GM12891 (cell line): ENCODE measurements around the gene MAPK8.

Source experiments
- DNase-seq: peaks from one replicate; pipeline ENCODE4 v3.0.0; 2011; ENCODE audit warnings: low spot score; ENCODE audit not compliant: insufficient read length
- FAIRE-seq: peaks from 2 replicates; lab custom pipeline; 2011; peaks lifted over from hg19 to GRCh38; lab: Jason Lieb, UNC
- PAX5 ChIP-seq: IDR thresholded peaks from 2 replicates; pipeline ENCODE4 v1.6.1; 2011; ENCODE audit warnings: low read length, moderate library complexity, mild to moderate bottlenecking; ENCODE audit not compliant: insufficient read depth, severe bottlenecking
- POLR2A ChIP-seq: IDR thresholded peaks from 2 replicates; pipeline ENCODE4 v1.6.1; 2011; ENCODE audit warnings: low read depth, low read length, control low read depth
- POLR2AphosphoS5 ChIP-seq: IDR thresholded peaks from 2 replicates; pipeline ENCODE4 v1.6.1; 2011; ENCODE audit warnings: low read depth, low read length, control low read depth
- POU2F2 ChIP-seq: IDR thresholded peaks from 2 replicates; pipeline ENCODE4 v1.6.1; 2011; ENCODE audit warnings: low read depth, mild to moderate bottlenecking, control low read depth, low read length, moderate library complexity
- SPI1 ChIP-seq: IDR thresholded peaks from 2 replicates; pipeline ENCODE4 v1.6.1; 2011; ENCODE audit warnings: low read depth, low read length, control low read depth
- TAF1 ChIP-seq: IDR thresholded peaks from 2 replicates; pipeline ENCODE4 v1.6.1; 2011; ENCODE audit warnings: low read depth, low read length, control low read depth

MAPK8 gene

DNA sequence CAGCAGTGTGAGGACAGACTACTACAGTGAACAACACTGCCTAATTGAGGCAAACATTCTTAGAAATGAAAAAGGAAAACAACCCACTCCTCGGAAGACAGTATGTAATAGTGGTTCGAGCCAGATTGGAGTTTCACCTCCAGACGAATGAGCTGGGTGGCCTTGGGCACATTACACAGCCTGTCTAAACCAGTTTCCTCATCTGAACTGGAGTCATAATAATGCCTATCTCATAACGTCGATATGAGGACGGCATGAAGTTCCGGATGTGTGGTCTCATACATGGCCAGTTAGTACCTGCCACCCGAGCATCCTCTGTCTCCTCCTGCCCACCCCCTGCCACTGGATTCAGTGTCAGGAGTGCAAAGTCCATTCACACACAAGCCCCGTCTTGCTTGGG, 16.2 kb upstream of the MAPK8 start:
- no peak for TF ChIP-seq POU2F2
- TF ChIP-seq POLR2AphosphoS5 = no peak
- no peak for TF ChIP-seq POLR2A
- no peak for TF ChIP-seq TAF1
- TF ChIP-seq PAX5 = no peak
- no peak for TF ChIP-seq SPI1
- FAIRE-seq (no peak), DNase-seq (no peak)

DNA sequence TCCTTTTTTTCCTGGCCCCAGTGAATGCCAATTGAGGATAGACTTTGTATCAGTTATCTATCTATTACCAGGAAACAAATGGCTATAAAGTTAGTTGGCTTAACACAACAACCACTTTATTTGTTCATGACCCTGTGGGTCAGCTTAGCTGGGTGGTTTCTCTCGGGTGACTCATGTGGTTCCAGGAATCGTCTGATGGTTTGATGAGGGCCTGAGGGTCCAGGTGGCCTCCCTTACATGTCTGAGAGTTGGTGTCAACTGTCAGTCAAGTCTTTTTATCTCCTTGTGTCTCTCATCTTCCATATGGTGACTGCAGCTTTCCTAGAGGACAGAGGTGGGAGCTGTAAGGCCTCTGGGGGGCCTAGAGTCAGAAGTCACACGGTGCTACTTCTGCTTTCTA, 15.3 kb upstream of the MAPK8 start:
- TF ChIP-seq POLR2A (no peak), TAF1 (no peak), PAX5 (no peak), POLR2AphosphoS5 (no peak), POU2F2 (no peak), SPI1 (no peak)
- FAIRE-seq (no peak), DNase-seq (no peak)

DNA sequence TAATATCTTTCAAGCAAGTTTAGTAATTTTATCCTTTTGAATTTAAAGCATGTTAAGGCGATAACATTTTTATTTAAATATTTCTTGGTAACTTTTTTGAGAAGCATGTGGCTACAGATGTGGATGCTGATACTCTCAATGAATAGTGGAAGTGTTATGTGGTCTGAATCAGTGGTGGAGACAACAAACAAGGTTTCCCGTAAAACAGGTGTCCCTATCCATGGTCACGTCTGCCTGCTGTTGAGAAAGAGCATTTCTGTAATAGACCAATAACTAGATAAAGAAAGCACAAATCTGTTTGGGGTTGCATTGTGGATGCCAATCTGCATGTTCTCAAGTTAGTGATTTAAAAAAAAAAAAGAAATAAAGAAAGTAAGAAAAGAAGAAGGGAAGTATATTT, 13.9 kb upstream of the MAPK8 start:
- FAIRE-seq = no peak
- DNase-seq = no peak
- TF ChIP-seq POLR2A (no peak), POU2F2 (no peak), SPI1 (no peak), POLR2AphosphoS5 (no peak)

DNA sequence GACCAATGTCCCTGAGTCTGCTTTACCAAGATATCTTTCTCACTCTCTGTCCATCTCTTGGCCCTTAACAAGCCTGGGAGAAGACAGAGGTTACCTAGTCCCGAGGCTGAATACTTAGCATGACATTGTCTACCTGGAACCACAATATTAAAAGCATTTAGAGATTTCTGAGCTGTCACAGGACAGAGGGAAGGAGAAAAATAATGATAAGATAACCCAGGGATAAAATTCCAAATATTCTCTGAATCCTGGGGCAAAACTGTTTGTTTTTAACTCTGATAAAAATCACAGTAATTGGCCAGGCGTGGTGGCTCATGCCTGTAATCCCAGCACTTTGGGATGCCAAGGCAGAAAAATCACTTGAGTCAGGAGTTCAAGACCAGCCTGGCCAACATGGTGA, 12.0 kb upstream of the MAPK8 start:
- TF ChIP-seq SPI1 = no peak
- no peak for TF ChIP-seq POU2F2
- TF ChIP-seq POLR2AphosphoS5 = no peak
- no peak for TF ChIP-seq TAF1
- no peak for TF ChIP-seq POLR2A
- TF ChIP-seq PAX5 = no peak
- FAIRE-seq (no peak), DNase-seq (no peak)

DNA sequence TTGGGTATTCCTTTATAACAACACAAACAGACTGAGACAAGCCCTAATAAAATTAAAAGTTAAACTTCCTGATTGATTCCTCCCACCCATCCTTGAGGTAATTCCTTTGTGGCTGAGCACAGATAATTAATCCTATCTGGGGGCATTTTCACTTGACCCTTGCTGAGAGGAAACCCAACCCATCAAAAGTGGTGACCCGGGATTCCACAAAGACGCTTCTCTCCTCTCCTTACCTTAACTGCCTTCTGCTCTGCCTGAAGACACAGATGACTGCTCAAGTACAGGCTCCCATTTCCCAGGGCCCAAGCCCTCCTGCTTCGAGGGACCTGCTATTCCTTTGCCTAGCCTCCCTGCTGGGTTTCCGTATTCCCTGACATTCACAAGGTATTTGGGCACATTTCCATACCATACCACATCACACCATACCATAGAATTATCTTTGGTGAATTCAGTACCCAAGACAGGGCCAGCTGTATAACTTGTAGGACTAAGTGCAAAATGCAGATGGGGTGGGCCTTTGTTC, 9.8 kb upstream of the MAPK8 start:
- DNase-seq (no peak), FAIRE-seq (no peak)
- no peak for TF ChIP-seq SPI1
- no peak for TF ChIP-seq PAX5
- TF ChIP-seq POLR2A = no peak
- no peak for TF ChIP-seq POU2F2
- no peak for TF ChIP-seq TAF1
- TF ChIP-seq POLR2AphosphoS5 = no peak

DNA sequence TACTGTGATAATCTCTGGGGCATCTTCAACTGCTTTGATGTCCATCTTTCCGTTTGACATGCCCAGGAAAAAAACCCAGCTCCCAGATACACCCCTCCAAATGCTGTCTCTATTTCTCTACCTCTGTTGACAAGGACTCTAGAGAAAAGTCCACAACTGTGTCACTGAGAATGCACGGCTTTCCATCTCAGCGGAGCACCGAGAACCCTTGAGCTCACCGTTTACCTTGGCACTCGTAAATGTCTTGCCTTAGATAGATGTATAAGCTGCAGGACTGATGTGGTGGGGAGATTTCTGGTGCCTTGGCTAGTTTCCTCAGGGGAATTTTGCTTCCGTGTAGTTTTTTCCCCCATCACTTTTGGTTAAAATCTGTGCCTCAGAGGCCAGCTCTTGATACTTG, 7.4 kb upstream of the MAPK8 start:
- TF ChIP-seq POU2F2 = no peak
- no peak for TF ChIP-seq TAF1
- no peak for TF ChIP-seq PAX5
- TF ChIP-seq SPI1 = no peak
- no peak for TF ChIP-seq POLR2AphosphoS5
- no peak for TF ChIP-seq POLR2A
- DNase-seq = no peak
- no peak for FAIRE-seq

DNA sequence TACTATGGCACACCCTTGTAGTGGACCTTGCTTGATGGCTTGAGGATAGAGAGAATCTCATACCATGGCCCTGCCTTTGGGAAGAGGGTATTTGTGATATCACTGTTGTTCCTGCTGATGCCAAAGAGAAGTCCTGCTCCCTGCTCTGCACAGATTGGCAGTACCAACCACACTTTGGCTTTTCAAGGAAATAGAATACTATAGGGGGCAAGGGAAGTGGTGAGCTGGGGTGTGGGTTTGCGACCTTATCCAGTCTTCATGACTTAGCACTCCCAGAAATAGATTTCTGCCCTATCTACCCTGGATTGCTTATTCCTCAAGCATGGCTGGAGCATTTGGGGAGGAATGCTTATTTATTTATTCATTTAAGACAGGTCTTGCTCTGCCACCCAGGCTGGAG, 6.8 kb upstream of the MAPK8 start:
- no peak for TF ChIP-seq POU2F2
- no peak for TF ChIP-seq POLR2AphosphoS5
- no peak for TF ChIP-seq PAX5
- no peak for TF ChIP-seq SPI1
- TF ChIP-seq POLR2A = no peak
- TF ChIP-seq TAF1 = no peak
- FAIRE-seq (no peak), DNase-seq (no peak)

DNA sequence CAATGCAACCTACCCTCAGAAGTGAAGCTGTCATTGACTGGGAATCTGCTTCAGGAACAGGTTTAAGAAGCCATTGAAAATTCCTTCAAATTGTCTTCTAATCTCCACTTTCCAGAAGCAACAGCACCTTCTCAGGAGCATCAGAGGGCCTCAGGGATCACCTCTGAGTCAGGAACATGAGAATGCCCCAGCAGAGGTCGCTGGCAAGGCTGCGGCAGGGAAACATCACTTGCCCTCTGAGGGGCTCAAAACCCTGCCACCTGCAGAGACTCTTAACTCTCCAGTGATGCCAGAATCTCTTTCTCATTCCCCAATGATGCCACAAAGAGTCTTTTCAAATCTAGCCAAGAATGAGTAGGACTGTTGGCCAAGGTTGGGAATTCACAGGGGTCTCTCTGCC, 5.9 kb upstream of the MAPK8 start:
- TF ChIP-seq SPI1 = no peak
- TF ChIP-seq TAF1 = no peak
- TF ChIP-seq PAX5 = no peak
- TF ChIP-seq POU2F2 = no peak
- no peak for TF ChIP-seq POLR2A
- TF ChIP-seq POLR2AphosphoS5 = no peak
- DNase-seq (no peak), FAIRE-seq (no peak)

DNA sequence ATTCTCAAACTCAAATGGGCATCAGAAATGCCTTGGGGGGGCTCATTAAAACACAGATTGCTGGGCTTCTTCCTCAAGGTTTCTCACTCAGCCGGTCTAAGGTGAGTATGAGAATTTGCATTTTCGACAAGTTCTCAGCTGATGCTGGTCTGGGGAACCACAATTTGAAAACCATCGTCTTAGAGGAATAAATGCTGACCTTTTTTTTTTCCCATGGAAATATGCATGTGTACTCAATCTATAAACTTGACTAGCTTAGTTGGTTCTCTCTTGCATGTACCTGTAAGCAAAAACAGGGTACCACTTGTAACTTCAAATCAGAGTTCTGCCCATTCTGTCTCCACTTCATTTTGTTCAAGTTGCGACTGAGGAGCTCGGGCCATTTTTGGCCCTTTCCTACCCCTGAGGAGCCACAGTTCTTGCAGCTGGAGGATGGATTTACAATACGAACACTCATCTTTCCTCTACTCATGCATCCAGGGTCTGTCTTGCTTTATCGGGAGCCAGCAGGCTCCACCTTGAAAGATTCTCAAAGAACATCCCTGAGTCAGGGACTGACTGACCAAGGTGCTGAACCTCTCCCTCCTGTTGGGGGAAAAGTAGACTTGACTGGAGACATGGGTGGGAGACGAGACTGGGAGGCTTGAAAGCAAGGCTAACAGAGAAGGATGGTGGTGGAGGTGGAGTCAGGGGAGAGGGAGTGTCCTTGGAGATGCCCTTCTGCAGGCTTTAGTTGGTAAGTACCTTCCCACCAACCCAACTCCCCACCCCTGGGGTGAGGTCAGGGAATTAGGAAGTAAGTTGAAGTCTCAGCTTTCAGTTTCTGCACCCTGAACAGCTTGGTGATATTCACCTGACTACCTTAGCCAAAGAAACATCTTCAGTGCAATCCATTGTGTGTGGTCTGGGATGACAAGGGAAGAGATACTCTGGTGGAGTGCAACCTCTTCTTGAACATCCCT, 3.7 kb upstream of the MAPK8 start:
- peak; percentile 57 for FAIRE-seq
- TF ChIP-seq POU2F2 (no peak), TAF1 (no peak), SPI1 (no peak), POLR2A (no peak), POLR2AphosphoS5 (no peak), PAX5 (no peak)
- no peak for DNase-seq

DNA sequence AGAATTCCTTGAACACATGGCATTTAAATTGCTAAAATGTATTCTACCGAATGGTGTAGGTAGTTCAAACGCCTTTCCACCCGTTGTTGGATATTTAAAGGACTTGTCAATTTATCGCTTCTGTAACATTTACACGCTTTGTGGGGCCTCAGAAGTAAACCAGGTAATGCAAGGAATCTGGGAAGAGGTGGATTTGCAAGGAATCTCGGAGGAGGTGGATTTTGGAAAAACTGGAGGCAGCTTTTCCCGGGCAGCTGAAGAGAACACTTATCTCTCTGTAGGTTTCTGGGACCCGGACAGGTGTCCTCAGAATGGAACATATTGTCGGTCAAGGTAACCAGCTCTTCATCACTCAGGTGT, 592 bp upstream of the MAPK8 start:
- TF ChIP-seq TAF1 = no peak
- TF ChIP-seq SPI1 = no peak
- no peak for TF ChIP-seq PAX5
- TF ChIP-seq POLR2AphosphoS5 = no peak
- TF ChIP-seq POLR2A = no peak

More for the DNA sequence above, 592 bp upstream of the MAPK8 start:
- FAIRE-seq (no peak), DNase-seq (no peak)
